Ammon's horn (tissue), 1 donor: Measurements from ENCODE around the gene SCTR.

Source experiments
- DNase-seq: peaks from one replicate; pipeline ENCODE4 v3.0.0-alpha.2; 2016; ENCODE audit warnings: low spot score

Gene SCTR

GRCh38 chr2:119523383-119523951 lies 816 bp downstream of the SCTR start:
- no peak for DNase-seq

- no peak for DNase-seq
These were observed 1.6 kb downstream of the SCTR start for GRCh38 chr2:119522671-119523070.

- DNase-seq, result no peak
These were observed 2.7 kb downstream of the SCTR start for GRCh38 chr2:119521433-119522050.

- no peak for DNase-seq
These were observed 3.4 kb downstream of the SCTR start for GRCh38 chr2:119520696-119521432.

GRCh38 chr2:119519057-119519408 lies 5.2 kb downstream of the SCTR start:
- no peak for DNase-seq

- no peak for DNase-seq
These were observed 5.8 kb downstream of the SCTR start for GRCh38 chr2:119518401-119519056.

- peak; percentile 22 for DNase-seq
These were observed 6.8 kb downstream of the SCTR start for GRCh38 chr2:119517433-119517832.

GRCh38 chr2:119516121-119516520 lies 8.2 kb downstream of the SCTR start:
- no peak for DNase-seq

GRCh38 chr2:119513832-119514231 lies 10.5 kb downstream of the SCTR start:
- no peak for DNase-seq

GRCh38 chr2:119512946-119513345 lies 11.3 kb downstream of the SCTR start:
- no peak for DNase-seq

- DNase-seq, result no peak
These were observed 12.3 kb downstream of the SCTR start for GRCh38 chr2:119511989-119512388.

- no peak for DNase-seq
These were observed 15.5 kb downstream of the SCTR start for GRCh38 chr2:119508756-119509155.

- no peak for DNase-seq
These were observed 27.6 kb downstream of the SCTR start for GRCh38 chr2:119496682-119497081.

GRCh38 chr2:119495948-119496347 lies 28.3 kb downstream of the SCTR start:
- DNase-seq, result no peak

GRCh38 chr2:119494163-119494790 lies 30.0 kb downstream of the SCTR start:
- DNase-seq, result no peak

GRCh38 chr2:119491776-119492525 lies 32.3 kb downstream of the SCTR start:
- DNase-seq, result no peak

GRCh38 chr2:119490653-119491195 lies 33.6 kb downstream of the SCTR start:
- no peak for DNase-seq

- DNase-seq, result no peak
These were observed 34.2 kb downstream of the SCTR start for GRCh38 chr2:119490106-119490505.

GRCh38 chr2:119489232-119489952 lies 34.9 kb downstream of the SCTR start:
- DNase-seq, result no peak

- DNase-seq, result no peak
These were observed 35.8 kb downstream of the SCTR start for GRCh38 chr2:119488245-119489214.
